ENCODE data around the gene LRRC36. TPM values are rescaled to one million over a fixed set of nuclear protein-coding genes. Genes with fewer than 3 reads are reported as not detected.

LRRC36 gene
- total RNA-seq, 6 experiments from 2014 or later = not detected

DNA sequence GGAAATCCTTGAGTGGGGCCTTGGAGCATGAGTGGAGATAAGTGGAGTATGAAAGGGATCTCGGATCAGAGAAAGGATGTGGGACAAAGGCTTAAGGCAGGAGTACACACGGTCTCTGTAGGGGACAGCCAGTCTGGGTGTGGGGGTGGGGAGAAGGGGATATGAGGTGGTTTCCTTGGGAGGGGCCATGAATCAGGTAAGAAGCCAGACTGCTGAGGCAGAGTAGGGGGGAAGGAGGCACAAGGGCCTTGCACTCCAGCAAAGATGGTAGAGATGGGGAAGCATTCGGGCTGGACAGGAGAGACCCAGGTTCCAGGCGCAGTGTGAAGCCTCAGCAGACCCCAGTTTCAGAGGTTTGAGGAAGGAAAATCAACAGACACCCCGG is 105.9 kb downstream of the LRRC36 start:
- ATAC-seq (no peak), DNase-seq (no peak)
- H3K4me1 ChIP-seq = peaks cover 0 to 34% (median 13%) of the 10 kb centered on the region in 4 donors
- TF ChIP-seq POLR2A (IDR thresholded peaks at IDR 0.05) = no peak
- TF ChIP-seq, protein P1, sequence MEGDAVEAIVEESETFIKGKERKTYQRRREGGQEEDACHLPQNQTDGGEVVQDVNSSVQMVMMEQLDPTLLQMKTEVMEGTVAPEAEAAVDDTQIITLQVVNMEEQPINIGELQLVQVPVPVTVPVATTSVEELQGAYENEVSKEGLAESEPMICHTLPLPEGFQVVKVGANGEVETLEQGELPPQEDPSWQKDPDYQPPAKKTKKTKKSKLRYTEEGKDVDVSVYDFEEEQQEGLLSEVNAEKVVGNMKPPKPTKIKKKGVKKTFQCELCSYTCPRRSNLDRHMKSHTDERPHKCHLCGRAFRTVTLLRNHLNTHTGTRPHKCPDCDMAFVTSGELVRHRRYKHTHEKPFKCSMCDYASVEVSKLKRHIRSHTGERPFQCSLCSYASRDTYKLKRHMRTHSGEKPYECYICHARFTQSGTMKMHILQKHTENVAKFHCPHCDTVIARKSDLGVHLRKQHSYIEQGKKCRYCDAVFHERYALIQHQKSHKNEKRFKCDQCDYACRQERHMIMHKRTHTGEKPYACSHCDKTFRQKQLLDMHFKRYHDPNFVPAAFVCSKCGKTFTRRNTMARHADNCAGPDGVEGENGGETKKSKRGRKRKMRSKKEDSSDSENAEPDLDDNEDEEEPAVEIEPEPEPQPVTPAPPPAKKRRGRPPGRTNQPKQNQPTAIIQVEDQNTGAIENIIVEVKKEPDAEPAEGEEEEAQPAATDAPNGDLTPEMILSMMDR (IDR thresholded peaks at IDR 0.05) = no peak
- 71% methylated on average over 4 of the region's 5 CpGs for WGBS (ENCODE audit: insufficient coverage, low coverage, low lambda C conversion rate, missing lambda C conversion rate)
- intact Hi-C loops (cut with DNase I) = no loop called here
- no peaks in the 10 kb centered on the region for H3K36me3 ChIP-seq
- no peaks in the 10 kb centered on the region for H3K27me3 ChIP-seq
- H3K4me3 ChIP-seq = no peak overlapping the region
- no peaks in the 10 kb centered on the region for H3K9me3 ChIP-seq
- no peak overlapping the region for H3K27ac ChIP-seq

- Histone ChIP-seq H3K4me3 (no peak overlapping the region), H3K27ac (no peak overlapping the region), H3K9me3 (no peaks in the 10 kb centered on the region), H3K27me3 (no peaks in the 10 kb centered on the region), H3K4me1 (peaks cover 0 to 33% (median 13%) of the 10 kb centered on the region in 4 donors), H3K36me3 (no peaks in the 10 kb centered on the region)
- no peak for ATAC-seq
- WGBS (ENCODE audit: insufficient coverage, low coverage, low lambda C conversion rate, missing lambda C conversion rate) = no CpG with 5 or more reads among the region's 5 CpGs
- no peak for TF ChIP-seq POLR2A (IDR thresholded peaks at IDR 0.05)
- TF ChIP-seq, protein P1 (IDR thresholded peaks at IDR 0.05) = no peak
- intact Hi-C loops (cut with DNase I) = no loop called here
- no peak for DNase-seq
Measured at GRCh38 chr16:67433131-67433719, 106.6 kb downstream of the LRRC36 start.

Small RNA genes lying within 50 kb of the gene (small RNA-seq; reads per million reads assigned to genes)
- gene RNU1-123P = 0 reads per million in 2 experiments

Other genes with a start within 250 kb of the LRRC36 start
- gene PHAF1, start 216.9 kb upstream of the LRRC36 start, total RNA-seq = 10 to 100 TPM; 22.3 to 45.1 (median 32.4) TPM
- 1 to 10 TPM in 5 of 6 experiments, under 1 TPM in 1; 0.95 to 3.9 (median 1.7) TPM for gene B3GNT9, start 175.8 kb upstream of the LRRC36 start, total RNA-seq
- gene TRADD, start 166.9 kb upstream of the LRRC36 start, total RNA-seq = 10 to 100 TPM in 4 of 6 experiments, 1 to 10 TPM in 2; 9.5 to 16.3 (median 10.6) TPM
- 10 to 100 TPM in 4 of 6 experiments, 1 to 10 TPM in 2; 6.1 to 15.0 (median 11.6) TPM for gene FBXL8, start 166.9 kb upstream of the LRRC36 start, total RNA-seq
- 10 to 100 TPM; 10.4 to 44.1 (median 30.1) TPM for gene HSF4, start 162.1 kb upstream of the LRRC36 start, total RNA-seq
- gene NOL3, start 156.3 kb upstream of the LRRC36 start, total RNA-seq = 10 to 100 TPM; 21.5 to 44.3 (median 28.1) TPM
- gene MATCAP1, start 142.9 kb upstream of the LRRC36 start, total RNA-seq = 10 to 100 TPM in 2 of 6 experiments, 1 to 10 TPM in 4; 3.5 to 13.8 (median 9.3) TPM
- gene EXOC3L1, start 136.7 kb upstream of the LRRC36 start, total RNA-seq = 1 to 10 TPM; 1.8 to 4.3 (median 2.5) TPM
- gene E2F4, start 134.7 kb upstream of the LRRC36 start, total RNA-seq = 10 to 100 TPM; 14.4 to 36.4 (median 22.4) TPM
- gene ELMO3, start 127.7 kb upstream of the LRRC36 start, total RNA-seq = 1 to 10 TPM; 1.8 to 8.0 (median 4.6) TPM
- 10 to 100 TPM; 32.6 to 58.7 (median 40.5) TPM for gene TMEM208, start 99.7 kb upstream of the LRRC36 start, total RNA-seq
- gene FHOD1, start 79.3 kb upstream of the LRRC36 start, total RNA-seq = 1 to 10 TPM; 2.3 to 9.6 (median 3.5) TPM
- under 1 TPM; 0.06 to 0.53 (median 0.15) TPM for gene SLC9A5, start 77.8 kb upstream of the LRRC36 start, total RNA-seq
- gene PLEKHG4, start 47.3 kb upstream of the LRRC36 start, total RNA-seq = under 1 TPM; 0.09 to 0.53 (median 0.20) TPM
- not detected for gene KCTD19, start 74 bp upstream of the LRRC36 start, total RNA-seq
- gene TPPP3, start 66.7 kb downstream of the LRRC36 start, total RNA-seq = under 1 TPM in 5 of 6 experiments, not detected in 1; 0.24 to 0.65 (median 0.37) TPM
- 1 to 10 TPM; 1.2 to 4.0 (median 1.8) TPM for gene ZDHHC1, start 89.7 kb downstream of the LRRC36 start, total RNA-seq
- 1 to 10 TPM; 1.3 to 2.7 (median 2.1) TPM for gene HSD11B2, start 104.3 kb downstream of the LRRC36 start, total RNA-seq
- gene ATP6V0D1, start 154.3 kb downstream of the LRRC36 start, total RNA-seq = 10 to 100 TPM; 33.6 to 84.6 (median 47.0) TPM
- not detected for gene AGRP, start 156.7 kb downstream of the LRRC36 start, total RNA-seq
- 10 to 100 TPM; 19.9 to 35.0 (median 26.8) TPM for gene RIPOR1, start 202.0 kb downstream of the LRRC36 start, total RNA-seq
- 10 to 100 TPM; 14.3 to 18.5 (median 17.0) TPM for gene CTCF, start 235.7 kb downstream of the LRRC36 start, total RNA-seq

All from right lobe of liver (tissue), 6 donors.